ENCODE measurements around the gene REV3L. TPM values are rescaled to one million over a fixed set of nuclear protein-coding genes. Genes with fewer than 3 reads are reported as not detected.

Gene REV3L
- polyA plus RNA-seq, 1 of the 3 experiments (the other 2 are of a cell fraction): 7.3 TPM

GRCh38 chr6:111417946-111418345, 65.1 kb downstream of the REV3L start:
- Histone ChIP-seq H3K4me3 (ENCODE audit: low read depth in 2 of 2, low read length in 1 of 2) (no peak overlapping the region), H3K4me2 (no peak overlapping the region), H2AFZ (ENCODE audit: low read depth) (no peak overlapping the region), H3K79me2 (ENCODE audit: insufficient read depth) (peaks cover 63% of the 10 kb centered on the region), H3K27ac (ENCODE audit: low read depth in 2 of 2, low read length in 1 of 2) (peak overlapping the region; percentile 33 to 85), H3F3A (replicated peaks; ENCODE audit: insufficient read depth) (peaks cover 8% of the 10 kb centered on the region), H4K20me1 (ENCODE audit: insufficient read depth) (peaks cover 4% of the 10 kb centered on the region; the same call in 1 of the 2 replicates), H3K36me3 (replicated peaks in 1 of 2; ENCODE audit: control insufficient read depth in 1 of 2, insufficient read depth in 2 of 2, low read length in 1 of 2) (peaks cover 15 to 19% of the 10 kb centered on the region in 2 experiments), H3K27me3 (ENCODE audit: insufficient read depth) (no peaks in the 10 kb centered on the region), H3K9ac (no peak overlapping the region), H3K9me3 (no peaks in the 10 kb centered on the region), H3K9me2 (no peaks in the 10 kb centered on the region), H3K4me1 (ENCODE audit: control insufficient read depth in 1 of 2, insufficient read depth in 2 of 2, low read depth in 1 of 2, low read length in 1 of 2) (peaks cover 20 to 38% of the 10 kb centered on the region in 2 experiments; a peak in 3 of 4 replicates)
- DNase-seq: no peak
- POLR2A ChIA-PET: no interaction called here
- TF ChIP-seq TCF12 (IDR thresholded peaks at IDR 0.05): peak; percentile 33; the same call in 1 of the 2 replicates
- TF ChIP-seq USF1 (IDR thresholded peaks at IDR 0.05; ENCODE audit: borderline replicate concordance, low read depth): no peak
- TF ChIP-seq PBX3 (IDR thresholded peaks at IDR 0.05): peak; percentile 42
- TF ChIP-seq MXI1 (IDR thresholded peaks at IDR 0.05; ENCODE audit: low read depth, low read length): no peak
- 0 out of 2 replicates have a peak, but pooled peaks have one; percentile 5 for TF ChIP-seq FOSL2 (IDR thresholded peaks at IDR 0.05; ENCODE audit: borderline replicate concordance, low read depth)
- CTCF ChIA-PET: no interaction called here

GRCh38 chr6:111417181-111417585, 65.8 kb downstream of the REV3L start:
- peaks cover 7% of the 10 kb centered on the region for H3F3A ChIP-seq (replicated peaks; ENCODE audit: insufficient read depth)
- ChIA-PET POLR2A (no interaction called here), CTCF (no interaction called here)
- peaks cover 4% of the 10 kb centered on the region; the same call in 1 of the 2 replicates for H4K20me1 ChIP-seq (ENCODE audit: insufficient read depth)
- peaks cover 19 to 38% of the 10 kb centered on the region in 2 experiments; a peak in 3 of 4 replicates for H3K4me1 ChIP-seq (ENCODE audit: control insufficient read depth in 1 of 2, insufficient read depth in 2 of 2, low read depth in 1 of 2, low read length in 1 of 2)
- H3K9ac ChIP-seq: no peak overlapping the region
- no peaks in the 10 kb centered on the region for H3K9me3 ChIP-seq
- peaks cover 59% of the 10 kb centered on the region for H3K79me2 ChIP-seq (ENCODE audit: insufficient read depth)
- peak overlapping the region; percentile 29; the same call in 1 of the 2 replicates for H3K4me2 ChIP-seq
- peaks cover 20 to 23% of the 10 kb centered on the region in 2 experiments for H3K36me3 ChIP-seq (replicated peaks in 1 of 2; ENCODE audit: control insufficient read depth in 1 of 2, insufficient read depth in 2 of 2, low read length in 1 of 2)
- 23% methylated on average over 2 of the region's 2 CpGs for WGBS (ENCODE audit: low lambda C conversion rate)
- H3K9me2 ChIP-seq: no peaks in the 10 kb centered on the region
- DNase-seq: peak; percentile 58
- no peaks in the 10 kb centered on the region for H3K27me3 ChIP-seq (ENCODE audit: insufficient read depth)
- peak overlapping the region; percentile 33 to 85 for H3K27ac ChIP-seq (ENCODE audit: low read depth in 2 of 2, low read length in 1 of 2)
- H3K4me3 ChIP-seq (ENCODE audit: low read depth in 2 of 2, low read length in 1 of 2): no peak overlapping the region
- H2AFZ ChIP-seq (ENCODE audit: low read depth): no peak overlapping the region
- TF ChIP-seq TAF1 (IDR thresholded peaks at IDR 0.05; ENCODE audit: borderline replicate concordance, low read depth, low read length): no peak
- no peak for TF ChIP-seq ZBTB33 (IDR thresholded peaks at IDR 0.05; ENCODE audit: borderline replicate concordance, low read depth)
- TF ChIP-seq GABPA (IDR thresholded peaks at IDR 0.05; ENCODE audit: low read depth): no peak
- TF ChIP-seq RFX5 (IDR thresholded peaks at IDR 0.05; ENCODE audit: low read length): no peak
- TF ChIP-seq FOXM1 (IDR thresholded peaks at IDR 0.05; ENCODE audit: low read depth): no peak
- no peak for TF ChIP-seq JUND (IDR thresholded peaks at IDR 0.05)
- no peak for TF ChIP-seq FOSL2 (IDR thresholded peaks at IDR 0.05; ENCODE audit: borderline replicate concordance, low read depth)
- peak; percentile 33; the same call in 1 of the 2 replicates for TF ChIP-seq POLR2AphosphoS5 (IDR thresholded peaks at IDR 0.05; ENCODE audit: low read depth, low read length)
- TF ChIP-seq IRF3 (IDR thresholded peaks at IDR 0.05; ENCODE audit: low read depth, low read length): no peak
- no peak for TF ChIP-seq USF1 (IDR thresholded peaks at IDR 0.05; ENCODE audit: borderline replicate concordance, low read depth)
- TF ChIP-seq EP300 (IDR thresholded peaks at IDR 0.05; ENCODE audit: borderline replicate concordance in 1 of 2, low read depth in 1 of 2, low read length in 1 of 2): peak in 1 of 2 experiments; percentile 82; a peak in 2 of 4 replicates
- no peak for TF ChIP-seq ELF1 (IDR thresholded peaks at IDR 0.05)
- TF ChIP-seq EZH2phosphoT487 (IDR thresholded peaks at IDR 0.05; ENCODE audit: borderline replicate concordance, low read depth): no peak
- no peak for TF ChIP-seq MEF2A (IDR thresholded peaks at IDR 0.05; ENCODE audit: borderline replicate concordance, low read depth)
- no peak for TF ChIP-seq YY1 (IDR thresholded peaks at IDR 0.05; ENCODE audit: low read depth)
